GM04504 (cell line): ENCODE measurements around the gene CYP26C1.
"Not testable (repeated sequence)": the region's sequence is repeated elsewhere in the genome, so short reads cannot be mapped to it uniquely, and the experiment has no call there.

ENCODE experiments used
- DNase-seq: peaks from one replicate; pipeline ENCODE4 v3.0.0-alpha.2; 2012; ENCODE audit warnings: low read depth

CYP26C1 gene

GRCh38 chr10:93076871-93077270, 16.3 kb downstream of the CYP26C1 start:
- no peak for DNase-seq

GRCh38 chr10:93077860-93078337, 17.3 kb downstream of the CYP26C1 start:
- DNase-seq, result no peak

GRCh38 chr10:93079663-93080349, 19.2 kb downstream of the CYP26C1 start:
- DNase-seq, result no peak

GRCh38 chr10:93080350-93081046, 19.9 kb downstream of the CYP26C1 start:
- no peak for DNase-seq

- DNase-seq, result no peak
Observed at GRCh38 chr10:93081318-93081717, 20.7 kb downstream of the CYP26C1 start.

GRCh38 chr10:93081834-93082233, 21.2 kb downstream of the CYP26C1 start:
- DNase-seq, result no peak

GRCh38 chr10:93083743-93084539, 23.3 kb downstream of the CYP26C1 start:
- DNase-seq, result no peak

- no peak for DNase-seq
Observed at GRCh38 chr10:93085272-93085859, 24.8 kb downstream of the CYP26C1 start.

GRCh38 chr10:93086289-93086688, 25.7 kb downstream of the CYP26C1 start:
- no peak for DNase-seq

- DNase-seq, result no peak
Observed at GRCh38 chr10:93087846-93088245, 27.2 kb downstream of the CYP26C1 start.

- no peak for DNase-seq
Observed at GRCh38 chr10:93088466-93088865, 27.9 kb downstream of the CYP26C1 start.

- no peak for DNase-seq
Observed at GRCh38 chr10:93090619-93091018, 30.0 kb downstream of the CYP26C1 start.

- DNase-seq, result no peak
Observed at GRCh38 chr10:93091960-93092359, 31.4 kb downstream of the CYP26C1 start.

- no peak for DNase-seq
Observed at GRCh38 chr10:93095225-93095624, 34.6 kb downstream of the CYP26C1 start.

- no peak for DNase-seq
Observed at GRCh38 chr10:93096901-93097300, 36.3 kb downstream of the CYP26C1 start.

- no peak for DNase-seq
Observed at GRCh38 chr10:93097386-93097785, 36.8 kb downstream of the CYP26C1 start.

- no peak for DNase-seq
Observed at GRCh38 chr10:93098816-93099215, 38.2 kb downstream of the CYP26C1 start.

- no peak for DNase-seq
Observed at GRCh38 chr10:93099670-93100069, 39.1 kb downstream of the CYP26C1 start.

- DNase-seq, result not testable (repeated sequence)
Observed at GRCh38 chr10:93101148-93101547, 40.5 kb downstream of the CYP26C1 start.

- DNase-seq, result no peak
Observed at GRCh38 chr10:93103953-93104352, 43.4 kb downstream of the CYP26C1 start.

GRCh38 chr10:93106631-93107072, 46.1 kb downstream of the CYP26C1 start:
- DNase-seq, result no peak

GRCh38 chr10:93110472-93111146, 50.0 kb downstream of the CYP26C1 start:
- no peak for DNase-seq
